GM18526 (cell line): ENCODE data around the gene CYP4F22.

Experiments used
- POLR2A ChIP-seq: IDR thresholded peaks from 3 replicates; pipeline ENCODE4 v1.6.1; 2011; ENCODE audit not compliant: insufficient read length; ENCODE audit errors: extremely low read depth

The CYP4F22 gene

DNA sequence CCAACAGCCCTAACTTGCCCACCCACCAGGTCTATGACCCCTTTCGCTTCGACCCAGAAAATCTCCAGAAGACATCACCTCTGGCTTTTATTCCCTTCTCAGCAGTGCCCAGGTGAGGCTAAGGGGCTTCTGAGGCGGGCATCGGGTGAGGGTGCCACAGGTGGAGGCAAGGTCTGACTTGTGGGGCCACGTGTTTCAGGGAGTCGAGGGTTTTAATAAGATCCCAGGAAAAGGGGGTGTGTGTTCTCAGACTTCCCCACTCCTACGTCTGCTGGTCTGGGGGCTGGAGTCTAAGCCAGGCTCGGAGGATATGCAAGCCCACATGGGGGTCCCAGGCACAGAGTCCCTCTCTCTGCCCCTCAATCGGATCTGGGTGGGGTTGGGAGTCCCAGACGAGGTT is 75.8 kb downstream of the CYP4F22 start:
- no peak for TF ChIP-seq POLR2A

DNA sequence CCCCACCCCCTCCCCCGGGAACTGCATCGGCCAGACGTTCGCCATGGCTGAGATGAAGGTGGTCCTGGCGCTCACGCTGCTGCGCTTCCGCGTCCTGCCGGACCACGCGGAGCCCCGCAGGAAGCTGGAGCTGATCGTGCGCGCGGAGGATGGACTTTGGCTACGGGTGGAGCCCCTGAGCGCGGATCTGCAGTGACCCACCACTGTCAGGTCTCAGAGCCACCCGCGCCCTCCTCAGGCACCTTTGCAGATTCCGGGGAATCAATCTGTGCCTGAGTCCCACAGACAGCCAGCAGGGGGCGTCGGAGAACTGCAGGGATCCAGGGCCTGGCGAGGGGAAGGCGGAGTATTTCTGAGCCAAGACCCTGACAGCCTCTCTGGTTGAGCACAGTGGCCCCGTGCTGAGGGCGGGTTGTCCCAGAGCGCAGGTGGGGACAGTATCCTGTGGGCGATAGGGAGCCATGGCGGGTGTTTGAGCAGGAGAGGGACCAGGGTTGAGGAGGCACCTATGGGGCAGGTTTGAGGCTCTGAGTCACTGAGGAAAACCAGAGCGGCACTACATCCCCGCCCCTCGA is 76.3 kb downstream of the CYP4F22 start:
- no peak for TF ChIP-seq POLR2A

DNA sequence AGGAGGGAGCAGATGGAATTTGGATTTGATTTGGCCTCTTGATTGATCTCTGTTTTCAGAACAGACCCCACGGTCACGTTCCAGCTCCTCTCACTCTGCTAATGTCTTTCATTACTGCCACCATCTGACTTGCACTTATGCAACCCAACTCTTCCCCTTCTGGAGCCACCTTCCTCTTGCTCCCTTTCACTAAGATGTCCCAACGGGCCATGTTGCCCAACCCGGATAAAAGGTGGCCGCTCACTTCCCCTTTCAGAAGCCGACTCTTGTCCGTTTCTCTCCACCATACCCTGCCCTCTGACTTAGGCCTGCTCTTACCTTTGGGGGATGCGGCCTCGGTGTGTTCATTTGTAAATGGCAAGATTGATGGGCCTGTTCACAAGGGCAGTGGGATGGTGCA is 79.3 kb downstream of the CYP4F22 start:
- no peak for TF ChIP-seq POLR2A

DNA sequence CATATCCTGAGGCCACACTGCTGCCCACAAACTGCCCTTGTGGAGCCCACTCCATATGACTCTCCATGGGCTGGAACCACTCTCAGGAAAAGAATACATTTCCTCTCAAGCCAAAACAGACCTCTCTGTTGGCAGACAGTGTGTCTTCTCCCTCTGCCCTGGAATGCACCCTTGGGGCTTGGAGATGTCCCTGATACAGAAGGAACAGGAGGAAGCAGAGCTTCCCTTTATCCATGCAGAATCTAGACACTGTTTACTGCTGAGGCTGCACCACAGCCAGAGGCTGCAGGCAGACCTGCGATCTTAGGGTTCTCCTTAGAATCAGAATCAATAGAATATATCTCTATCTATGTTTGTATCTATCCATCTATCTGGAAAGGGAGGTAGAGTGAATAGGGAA is 79.9 kb downstream of the CYP4F22 start:
- no peak for TF ChIP-seq POLR2A

DNA sequence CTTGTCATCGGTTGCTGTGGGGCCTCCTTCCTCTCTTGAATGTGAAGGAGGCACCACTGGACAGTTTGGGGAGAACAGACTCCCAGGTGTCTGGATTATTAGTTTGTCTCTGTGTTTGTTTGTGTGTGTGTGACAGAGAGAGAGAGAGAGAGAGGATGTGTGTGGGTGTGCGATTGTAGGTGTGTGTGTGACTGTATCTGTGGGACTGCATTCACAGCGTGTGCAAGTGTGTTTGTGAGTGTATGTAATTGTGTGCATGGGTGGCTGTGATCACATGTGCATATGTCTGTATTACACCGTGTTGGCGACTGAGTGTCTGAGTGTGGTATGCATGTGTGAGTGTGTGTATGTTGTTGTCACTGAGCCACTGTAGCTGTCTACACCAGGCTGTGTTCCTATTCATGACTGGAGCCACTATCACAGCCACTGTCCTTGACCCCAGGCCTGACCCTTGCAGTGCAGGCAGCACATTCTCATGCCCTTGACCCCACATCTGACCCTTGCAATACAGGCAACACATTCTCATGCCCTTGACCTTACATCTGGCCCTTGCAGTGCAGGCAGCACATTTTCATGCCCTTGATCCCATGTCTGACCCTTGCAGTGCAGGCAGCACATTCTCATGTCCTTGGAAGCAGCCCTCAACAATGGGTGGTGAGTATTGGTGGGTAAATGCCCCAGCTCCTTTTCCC is 81.6 kb downstream of the CYP4F22 start:
- TF ChIP-seq POLR2A, result no peak

DNA sequence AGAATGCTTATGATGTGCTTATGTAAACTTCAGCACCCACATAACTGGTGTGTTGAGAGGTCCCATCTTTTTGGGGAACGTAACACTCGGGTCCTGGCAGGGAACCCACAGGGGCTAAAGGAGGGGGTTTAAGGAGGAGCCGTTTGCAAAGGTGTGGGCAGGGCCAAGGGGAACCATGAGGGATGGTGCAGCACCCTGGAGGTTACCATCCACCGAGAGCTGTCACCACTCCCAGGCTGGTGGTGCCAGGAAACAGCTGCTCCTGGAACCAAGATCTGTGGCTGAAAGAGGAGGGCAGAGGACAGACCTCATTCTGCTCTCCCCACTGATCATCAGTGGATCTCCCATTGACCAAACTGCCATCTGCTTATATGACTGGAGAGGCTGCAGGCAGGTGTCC is 83.5 kb downstream of the CYP4F22 start:
- TF ChIP-seq POLR2A, result no peak

DNA sequence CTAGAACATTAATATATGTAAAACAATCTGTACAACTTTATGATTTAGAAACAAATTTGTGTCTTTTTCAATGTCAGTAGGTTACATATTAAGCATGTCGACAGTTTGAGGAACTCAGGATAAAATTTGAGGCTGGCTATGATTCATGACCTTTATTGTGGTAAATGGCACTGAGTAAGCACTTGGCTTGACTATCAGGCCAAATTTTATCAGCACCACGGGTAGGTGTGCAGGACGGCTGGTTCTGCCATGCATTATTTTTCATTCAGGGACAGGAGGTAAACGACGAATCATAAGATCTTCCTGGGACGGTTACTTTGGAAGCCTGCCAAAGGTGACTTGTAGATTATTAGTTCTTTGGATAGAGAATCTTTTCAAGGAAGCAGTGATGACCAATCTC is 86.7 kb downstream of the CYP4F22 start:
- no peak for TF ChIP-seq POLR2A
